Transverse colon (tissue), 4 donors: Measurements from ENCODE around the gene IMMT. TPM values are rescaled to one million over a fixed set of nuclear protein-coding genes. Genes with fewer than 3 reads are reported as not detected.

ENCODE experiments used
- DNase-seq: peaks from one replicate; pipeline ENCODE4 v3.0.0-alpha.2; 2019
- H3K27ac ChIP-seq, 4 donors: fragments of 200-600 bp; sonication (generic); 2 replicates each; pipeline ENCODE4 v1.5.1; 2016 to 2018; ENCODE audit warnings: inconsistent platforms in 4 of 4
- H3K27me3 ChIP-seq: fragments of 200-600 bp; sonication (generic); 2 replicates; pipeline ENCODE4 v1.5.1; 2017; ENCODE audit warnings: inconsistent platforms
- H3K36me3 ChIP-seq, 4 donors: fragments of 200-600 bp; sonication (generic); 2 replicates each; pipeline ENCODE4 v1.5.1; 2017 to 2019; ENCODE audit warnings: inconsistent platforms in 4 of 4
- H3K4me1 ChIP-seq, 4 donors: fragments of 200-600 bp; sonication (generic); 2 replicates each; pipeline ENCODE4 v1.5.1; 2017 to 2020; ENCODE audit warnings: inconsistent platforms in 4 of 4
- H3K4me3 ChIP-seq, 4 donors: fragments of 200-600 bp; sonication (generic); 1 replicate in 1 of 4; 2 replicates in 3 of 4; pipeline versions ENCODE4 v1.5.1 to v1.6.1; 2017 to 2019; ENCODE audit warnings: inconsistent platforms in 4 of 4
- H3K9me3 ChIP-seq, 2 donors: fragments of 200-600 bp; sonication (generic); 2 replicates each; pipeline ENCODE4 v1.5.1; 2017 to 2019; ENCODE audit warnings: inconsistent platforms in 2 of 2
- CTCF ChIP-seq, 5 experiments: fragments of 200-600 bp in 3 of 5; fragments of 450-650 bp in 2 of 5; sonication (generic) in 3 of 5; IDR thresholded peaks; 1 replicate in 2 of 5; 2 replicates in 3 of 5; pipeline ENCODE4 v1.5.1; 2016 to 2017; ENCODE audit warnings: antibody characterized with exemption in 5 of 5, inconsistent platforms in 3 of 5, mild to moderate bottlenecking in 2 of 5, moderate library complexity in 1 of 5
- EP300 ChIP-seq: sonication (generic); formaldehyde crosslinking; IDR thresholded peaks from one replicate; pipeline ENCODE4 v1.6.1; 2017; ENCODE audit warnings: antibody characterized with exemption, low read depth
- POLR2A ChIP-seq: fragments of 450-650 bp; IDR thresholded peaks from one replicate; pipeline ENCODE4 v1.6.1; 2016; ENCODE audit warnings: antibody characterized with exemption, mild to moderate bottlenecking, moderate library complexity
- POLR2AphosphoS5 ChIP-seq, 3 donors: sonication (generic); formaldehyde crosslinking; IDR thresholded peaks; one replicate each; pipeline ENCODE4 v1.6.1; 2016; ENCODE audit warnings: antibody characterized with exemption in 3 of 3
- WGBS, 2 donors: methylation state at CpG; one replicate each; pipeline ENCODE4 v1.1.5; 2018; ENCODE audit warnings: low coverage in 1 of 2; 5-methylcytosine and 5-hydroxymethylcytosine counted together
- in situ Hi-C, 4 donors: fragments of 200-750 bp; cut with MboI; loops; one replicate each; pipeline versions ENCODE4 v1.15.0 to v1.15.1; 2017; ENCODE audit warnings: low sequenced_read_pairs in 3 of 4, low pct_ligation_motif_present in 1 of 4, low pct_unique_long_range_greater_than_20kb in 1 of 4
- intact Hi-C: fragments of 100-400 bp; cut with DNase I; formaldehyde crosslinking; loops from one replicate; pipeline ENCODE4 v1.15.1; 2023; ENCODE audit warnings: low total_unique reads
- total RNA-seq, 4 donors: library from RNA; depleted of rRNA; stranded (reverse); fragments of >200 nt; gene quantifications; one replicate each; pipeline ENCODE4 v1.1.0, GENCODE V29; 2016

Gene IMMT
- total RNA-seq, 4 donors from 2014 or later = 44.4 to 149 (median 85.8) TPM

GRCh38 chr2:86204458-86204857 lies 9.2 kb upstream of the IMMT start:
- WGBS, 2 donors = 86 to 88% methylated on average over 7 of the region's 7 CpGs
- no peaks in the 10 kb centered on the region for H3K9me3 ChIP-seq
- TF ChIP-seq CTCF (IDR thresholded peaks at IDR 0.05) (no peak), POLR2A (no peak), EP300 (no peak), POLR2AphosphoS5 (IDR thresholded peaks at IDR 0.05) (no peak)
- intact Hi-C loops = no loop called here
- no peak for DNase-seq
- H3K36me3 ChIP-seq = peaks cover 0 to 39% (median 14%) of the 10 kb centered on the region in 4 donors
- no peak overlapping the region for H3K4me3 ChIP-seq
- peaks cover 4 to 29% (median 16%) of the 10 kb centered on the region in 4 donors for H3K4me1 ChIP-seq
- no peaks in the 10 kb centered on the region for H3K27me3 ChIP-seq
- no peak overlapping the region for H3K27ac ChIP-seq
- in situ Hi-C loops = loop anchor here in 1 of 4 donors (25.0 kb wide), 1 partner anchor 158 kb away; no protein-coding TSS in a partner anchor

GRCh38 chr2:86203614-86204013 lies 8.4 kb upstream of the IMMT start:
- DNase-seq = no peak
- peaks cover 4 to 33% (median 20%) of the 10 kb centered on the region in 4 donors for H3K4me1 ChIP-seq
- H3K27ac ChIP-seq = no peak overlapping the region
- WGBS, 2 donors = 94% methylated on average over 1 of the region's 1 CpG; no CpG with 5 or more reads in 1 of the 2 donors
- no peaks in the 10 kb centered on the region for H3K27me3 ChIP-seq
- peaks cover 0 to 30% (median 14%) of the 10 kb centered on the region in 4 donors for H3K36me3 ChIP-seq
- in situ Hi-C loops = loop anchor here in 1 of 4 donors (25.0 kb wide), 1 partner anchor 159 kb away; no protein-coding TSS in a partner anchor
- H3K4me3 ChIP-seq = no peak overlapping the region
- no peaks in the 10 kb centered on the region for H3K9me3 ChIP-seq
- intact Hi-C loops = no loop called here
- TF ChIP-seq POLR2AphosphoS5 (IDR thresholded peaks at IDR 0.05) = no peak
- no peak for TF ChIP-seq POLR2A
- TF ChIP-seq CTCF (IDR thresholded peaks at IDR 0.05) = no peak
- no peak for TF ChIP-seq EP300

GRCh38 chr2:86202702-86203101 lies 7.4 kb upstream of the IMMT start:
- DNase-seq = no peak
- intact Hi-C loops (no loop called here), in situ Hi-C loops (loop anchor here in 1 of 4 donors (25.0 kb wide), 1 partner anchor 160 kb away; no protein-coding TSS in a partner anchor)
- peaks cover 0 to 21% (median 9%) of the 10 kb centered on the region in 4 donors for H3K36me3 ChIP-seq
- no peaks in the 10 kb centered on the region for H3K27me3 ChIP-seq
- H3K4me3 ChIP-seq = no peak overlapping the region
- H3K4me1 ChIP-seq = peaks cover 4 to 33% (median 20%) of the 10 kb centered on the region in 4 donors
- no peaks in the 10 kb centered on the region for H3K9me3 ChIP-seq
- 89% methylated on average over 9 of the region's 9 CpGs for WGBS, 2 donors
- no peak overlapping the region for H3K27ac ChIP-seq
- TF ChIP-seq POLR2AphosphoS5 (IDR thresholded peaks at IDR 0.05) = no peak
- no peak for TF ChIP-seq POLR2A
- no peak for TF ChIP-seq CTCF (IDR thresholded peaks at IDR 0.05)
- TF ChIP-seq EP300 = no peak

GRCh38 chr2:86202336-86202692 lies 7.1 kb upstream of the IMMT start:
- 82 to 85% methylated on average over 2 of the region's 2 CpGs for WGBS, 2 donors
- in situ Hi-C loops = loop anchor here in 1 of 4 donors (25.0 kb wide), 1 partner anchor 160 kb away; no protein-coding TSS in a partner anchor
- Histone ChIP-seq H3K9me3 (no peaks in the 10 kb centered on the region), H3K27ac (no peak overlapping the region), H3K36me3 (peaks cover 0 to 17% (median 7%) of the 10 kb centered on the region in 4 donors), H3K4me1 (peaks cover 4 to 33% (median 20%) of the 10 kb centered on the region in 4 donors), H3K4me3 (no peak overlapping the region), H3K27me3 (no peaks in the 10 kb centered on the region)
- intact Hi-C loops = no loop called here
- TF ChIP-seq CTCF (IDR thresholded peaks at IDR 0.05) = no peak
- no peak for TF ChIP-seq POLR2AphosphoS5 (IDR thresholded peaks at IDR 0.05)
- no peak for DNase-seq
